Urothelium cell line (cell line): Measurements from ENCODE around the gene ANO8.
"Not testable (repeated sequence)": the region's sequence is repeated elsewhere in the genome, so short reads cannot be mapped to it uniquely, and the experiment has no call there.

ENCODE experiments used
- DNase-seq: peaks from one replicate; pipeline ENCODE4 v3.0.0; 2011; ENCODE audit warnings: low spot score, mixed read lengths
- FAIRE-seq: peaks from 2 replicates; lab custom pipeline; 2011; peaks lifted over from hg19 to GRCh38; lab: Jason Lieb, UNC

ANO8 gene

GRCh38 chr19:17292301-17293074, 42.2 kb downstream of the ANO8 start:
- FAIRE-seq: no peak
- peak; percentile 30 for DNase-seq

GRCh38 chr19:17289489-17289888, 45.2 kb downstream of the ANO8 start:
- DNase-seq: no peak
- no peak for FAIRE-seq

GRCh38 chr19:17286752-17287151, 47.9 kb downstream of the ANO8 start:
- FAIRE-seq (no peak), DNase-seq (no peak)

GRCh38 chr19:17286263-17286662, 48.4 kb downstream of the ANO8 start:
- DNase-seq (no peak), FAIRE-seq (no peak)

GRCh38 chr19:17285415-17286135, 49.1 kb downstream of the ANO8 start:
- DNase-seq: no peak
- FAIRE-seq: no peak

GRCh38 chr19:17283504-17283996, 51.1 kb downstream of the ANO8 start:
- no peak for DNase-seq
- no peak for FAIRE-seq

- FAIRE-seq: no peak
These were observed 52.0 kb downstream of the ANO8 start for GRCh38 chr19:17282488-17283125.

GRCh38 chr19:17281391-17282304, 53.0 kb downstream of the ANO8 start, which contains the start of gene ANKLE1:
Gene ANKLE1 (plus strand): TSS chr19:17281901. CDS start chr19:17281921, 20 bp downstream.
- DNase-seq (no peak), FAIRE-seq (no peak)

More at GRCh38 chr19:17282488-17283125, 52.0 kb downstream of the ANO8 start:
- DNase-seq: peak; percentile 78

GRCh38 chr19:17279436-17279835, 55.2 kb downstream of the ANO8 start:
- DNase-seq (no peak), FAIRE-seq (no peak)

- FAIRE-seq (no peak), DNase-seq (no peak)
These were observed 59.0 kb downstream of the ANO8 start for GRCh38 chr19:17275441-17276175.

GRCh38 chr19:17274892-17275291, 59.8 kb downstream of the ANO8 start:
- DNase-seq, FAIRE-seq: not testable (repeated sequence)
